ENCODE results near the gene PTBP1.

DNA sequence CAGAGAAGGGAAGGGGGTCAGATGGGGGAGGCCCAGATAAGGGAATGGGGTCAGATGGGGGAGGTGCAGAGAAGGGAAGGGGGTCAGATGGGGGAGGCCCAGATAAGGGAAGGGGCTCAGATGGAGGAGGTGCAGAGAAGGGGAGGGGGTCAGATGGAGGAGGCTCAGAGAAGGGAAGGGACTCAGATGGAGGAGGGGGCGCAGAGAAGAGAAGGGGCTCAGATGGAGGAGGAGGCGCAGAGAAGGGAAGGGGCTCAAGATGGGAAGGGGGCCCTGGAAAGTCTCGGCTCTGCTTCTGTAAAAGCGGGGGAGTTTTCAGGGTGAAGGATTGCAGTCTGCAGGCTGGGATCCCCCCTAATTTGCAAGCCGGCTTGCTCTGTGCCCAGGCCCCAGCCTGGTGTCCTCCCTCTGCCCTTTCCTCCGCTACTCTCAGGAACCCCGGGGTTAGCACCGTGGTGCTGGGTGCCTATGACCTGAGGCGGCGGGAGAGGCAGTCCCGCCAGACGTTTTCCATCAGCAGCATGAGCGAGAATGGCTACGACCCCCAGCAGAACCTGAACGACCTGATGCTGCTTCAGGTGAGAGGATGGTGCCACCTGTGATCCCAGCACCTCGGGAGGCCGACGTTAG is 32.0 kb downstream of the PTBP1 start:
- TF ChIP-seq, protein P1, sequence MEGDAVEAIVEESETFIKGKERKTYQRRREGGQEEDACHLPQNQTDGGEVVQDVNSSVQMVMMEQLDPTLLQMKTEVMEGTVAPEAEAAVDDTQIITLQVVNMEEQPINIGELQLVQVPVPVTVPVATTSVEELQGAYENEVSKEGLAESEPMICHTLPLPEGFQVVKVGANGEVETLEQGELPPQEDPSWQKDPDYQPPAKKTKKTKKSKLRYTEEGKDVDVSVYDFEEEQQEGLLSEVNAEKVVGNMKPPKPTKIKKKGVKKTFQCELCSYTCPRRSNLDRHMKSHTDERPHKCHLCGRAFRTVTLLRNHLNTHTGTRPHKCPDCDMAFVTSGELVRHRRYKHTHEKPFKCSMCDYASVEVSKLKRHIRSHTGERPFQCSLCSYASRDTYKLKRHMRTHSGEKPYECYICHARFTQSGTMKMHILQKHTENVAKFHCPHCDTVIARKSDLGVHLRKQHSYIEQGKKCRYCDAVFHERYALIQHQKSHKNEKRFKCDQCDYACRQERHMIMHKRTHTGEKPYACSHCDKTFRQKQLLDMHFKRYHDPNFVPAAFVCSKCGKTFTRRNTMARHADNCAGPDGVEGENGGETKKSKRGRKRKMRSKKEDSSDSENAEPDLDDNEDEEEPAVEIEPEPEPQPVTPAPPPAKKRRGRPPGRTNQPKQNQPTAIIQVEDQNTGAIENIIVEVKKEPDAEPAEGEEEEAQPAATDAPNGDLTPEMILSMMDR (IDR thresholded peaks at IDR 0.05; ENCODE audit: insufficient read depth, low read depth, low read length) = no peak
- no peak for TF ChIP-seq EZH2 (IDR thresholded peaks at IDR 0.05; ENCODE audit: insufficient read depth, low read length)

Data from astrocyte (in vitro differentiated cells and primary cell).